PC-9 (cell line): ENCODE results near the gene HTATIP2. TPM values are rescaled to one million over a fixed set of nuclear protein-coding genes. Genes with fewer than 3 reads are reported as not detected.

Experiments used
- BruUV-seq: library from RNA; stranded (reverse); fragments of 400-500 nt; replicated peaks from 2 replicates; lab custom pipeline; 2021; lab: Mats Ljungman, UMichigan
- CTCF ChIA-PET: fragments of 300-600 bp; sonication (Branson Sonifier 250); formaldehyde crosslinking; loops from one replicate; lab custom pipeline; 2022; ENCODE audit warnings: antibody characterized with exemption; lab: Charles Lee
- POLR2A ChIA-PET: fragments of 300-600 bp; sonication (Branson Sonifier 250); formaldehyde crosslinking; loops from one replicate; lab custom pipeline; 2022; ENCODE audit warnings: antibody characterized with exemption; ENCODE audit not compliant: unreplicated experiment; lab: Charles Lee
- DNase-seq, 2 experiments: peaks; one replicate each; pipeline versions ENCODE4 v3.0.0 to v3.0.0-alpha.2; 2015 to 2022; ENCODE audit warnings: mixed read lengths in 1 of 2
- H2AFZ ChIP-seq: fragments of 200-600 bp; sonication (generic); 2 replicates; pipeline ENCODE4 v1.8.1; 2017; ENCODE audit warnings: antibody characterized with exemption
- H3F3A ChIP-seq: fragments of 200-600 bp; sonication (generic); 2 replicates; pipeline ENCODE4 v1.8.1; 2017; ENCODE audit warnings: antibody characterized with exemption, mild to moderate bottlenecking, low read depth; ENCODE audit not compliant: insufficient read depth
- H3K27ac ChIP-seq: fragments of 200-600 bp; sonication (generic); 2 replicates; pipeline ENCODE4 v1.6.1; 2016; ENCODE audit warnings: mixed run types
- H3K27me3 ChIP-seq: fragments of 200-600 bp; sonication (generic); 2 replicates; pipeline ENCODE4 v1.6.1; 2016; ENCODE audit warnings: low read depth, mixed run types; ENCODE audit not compliant: insufficient read depth
- H3K36me3 ChIP-seq: fragments of 200-600 bp; sonication (generic); 2 replicates; pipeline ENCODE4 v1.6.1; 2016; ENCODE audit warnings: low read depth, mixed run types
- H3K4me1 ChIP-seq: fragments of 200-600 bp; sonication (generic); replicated peaks from 2 replicates; pipeline ENCODE4 v1.6.1; 2016; ENCODE audit warnings: mixed run types; ENCODE audit not compliant: insufficient read depth
- H3K4me2 ChIP-seq: fragments of 200-600 bp; sonication (generic); 2 replicates; pipeline ENCODE4 v1.6.1; 2017; ENCODE audit warnings: mixed run types
- H3K4me3 ChIP-seq: fragments of 200-600 bp; sonication (generic); 2 replicates; pipeline ENCODE4 v1.6.1; 2016; ENCODE audit warnings: mixed run types
- H3K79me2 ChIP-seq: fragments of 200-600 bp; sonication (generic); 2 replicates; pipeline ENCODE4 v1.6.1; 2017; ENCODE audit warnings: low read depth, mixed run types
- H3K9me2 ChIP-seq: fragments of 200-600 bp; sonication (generic); 2 replicates; pipeline ENCODE4 v1.8.1; 2017; ENCODE audit warnings: mild to moderate bottlenecking; ENCODE audit not compliant: insufficient read depth
- H3K9me3 ChIP-seq: fragments of 200-600 bp; sonication (generic); 2 replicates; pipeline ENCODE4 v1.8.1; 2016; ENCODE audit warnings: low read depth; ENCODE audit not compliant: insufficient read depth
- H4K20me1 ChIP-seq: fragments of 200-600 bp; sonication (generic); 2 replicates; pipeline ENCODE4 v1.8.1; 2017; ENCODE audit not compliant: insufficient read depth
- CTCF ChIP-seq: fragments of 200-600 bp; sonication (generic); conservative IDR thresholded peaks from 2 replicates; pipeline ENCODE4 v1.6.1; 2017; ENCODE audit warnings: mixed run types, antibody characterized with exemption, mild to moderate bottlenecking, moderate library complexity
- EZH2 ChIP-seq: fragments of 200-600 bp; sonication (generic); IDR thresholded peaks from 2 replicates; pipeline ENCODE4 v1.8.0; 2017; ENCODE audit warnings: antibody characterized with exemption, low read depth
- intact Hi-C: fragments of 100-400 bp; cut with micrococcal nuclease; formaldehyde crosslinking; loops from one replicate; pipeline ENCODE4 v1.10.0; 2022; ENCODE audit not compliant: unreplicated experiment
- total RNA-seq: library from RNA; stranded (reverse); gene quantifications from 2 replicates; pipeline ENCODE4 v1.2.3, GENCODE V29; 2021

HTATIP2 gene
- total RNA-seq, 1 experiment from 2014 or later = 180 TPM

- ChIA-PET CTCF (no interaction called here), POLR2A (no interaction called here)
- H3F3A ChIP-seq = no peaks in the 10 kb centered on the region
- peaks cover 21% of the 10 kb centered on the region; the same call in 1 of the 2 replicates for H3K36me3 ChIP-seq
- H3K27me3 ChIP-seq = no peaks in the 10 kb centered on the region
- no TSS peak for BruUV-seq
- no peak overlapping the region for H3K4me3 ChIP-seq
- DNase-seq = no peak
- no peak for TF ChIP-seq EZH2
- no peak for TF ChIP-seq CTCF
- H3K4me1 ChIP-seq = no peaks in the 10 kb centered on the region
- H3K9me2 ChIP-seq = no peaks in the 10 kb centered on the region
- H2AFZ ChIP-seq = no peak overlapping the region
- intact Hi-C loops = no loop called here
- H3K4me2 ChIP-seq = no peak overlapping the region
- H3K79me2 ChIP-seq = no peaks in the 10 kb centered on the region
- no peak overlapping the region for H3K27ac ChIP-seq
- H4K20me1 ChIP-seq = peaks cover 16% of the 10 kb centered on the region
- H3K9me3 ChIP-seq = no peaks in the 10 kb centered on the region
Observed at GRCh38 chr11:20415432-20415831, 51.9 kb downstream of the HTATIP2 start.

GRCh38 chr11:20417771-20418170 lies 54.3 kb downstream of the HTATIP2 start:
- intact Hi-C loops = no loop called here
- no TSS peak for BruUV-seq
- Histone ChIP-seq H3K27ac (no peak overlapping the region), H3K4me1 (no peaks in the 10 kb centered on the region), H3K4me3 (no peak overlapping the region), H3F3A (no peaks in the 10 kb centered on the region), H3K4me2 (no peak overlapping the region), H4K20me1 (peaks cover 16% of the 10 kb centered on the region), H2AFZ (no peak overlapping the region), H3K9me2 (no peaks in the 10 kb centered on the region), H3K27me3 (no peaks in the 10 kb centered on the region), H3K9me3 (no peaks in the 10 kb centered on the region), H3K36me3 (peaks cover 27% of the 10 kb centered on the region; the same call in 1 of the 2 replicates), H3K79me2 (no peaks in the 10 kb centered on the region)
- DNase-seq = no peak
- ChIA-PET CTCF (no interaction called here), POLR2A (no interaction called here)
- TF ChIP-seq CTCF (no peak), EZH2 (no peak)

- no peaks in the 10 kb centered on the region for H3K4me1 ChIP-seq
- POLR2A ChIA-PET = no interaction called here
- intact Hi-C loops = no loop called here
- no TSS peak for BruUV-seq
- H3K4me3 ChIP-seq = no peak overlapping the region
- H2AFZ ChIP-seq = no peak overlapping the region
- no peak for DNase-seq
- H3K4me2 ChIP-seq = no peak overlapping the region
- CTCF ChIA-PET = no interaction called here
- no peaks in the 10 kb centered on the region for H3K27me3 ChIP-seq
- peaks cover 17% of the 10 kb centered on the region for H4K20me1 ChIP-seq
- H3K9me2 ChIP-seq = no peaks in the 10 kb centered on the region
- no peaks in the 10 kb centered on the region for H3K79me2 ChIP-seq
- H3K9me3 ChIP-seq = no peaks in the 10 kb centered on the region
- peaks cover 20% of the 10 kb centered on the region; the same call in 1 of the 2 replicates for H3K36me3 ChIP-seq
- H3F3A ChIP-seq = no peaks in the 10 kb centered on the region
- no peak for TF ChIP-seq CTCF
- TF ChIP-seq EZH2 = no peak
- H3K27ac ChIP-seq = no peak overlapping the region
Observed at GRCh38 chr11:20421946-20422345, 58.4 kb downstream of the HTATIP2 start.
